ENCODE data around the gene COMT. TPM values are rescaled to one million over a fixed set of nuclear protein-coding genes. Genes with fewer than 3 reads are reported as not detected.

COMT gene
- total and polyA plus RNA-seq, 11 donors, result 69.7 to 249 (median 119) TPM

DNA sequence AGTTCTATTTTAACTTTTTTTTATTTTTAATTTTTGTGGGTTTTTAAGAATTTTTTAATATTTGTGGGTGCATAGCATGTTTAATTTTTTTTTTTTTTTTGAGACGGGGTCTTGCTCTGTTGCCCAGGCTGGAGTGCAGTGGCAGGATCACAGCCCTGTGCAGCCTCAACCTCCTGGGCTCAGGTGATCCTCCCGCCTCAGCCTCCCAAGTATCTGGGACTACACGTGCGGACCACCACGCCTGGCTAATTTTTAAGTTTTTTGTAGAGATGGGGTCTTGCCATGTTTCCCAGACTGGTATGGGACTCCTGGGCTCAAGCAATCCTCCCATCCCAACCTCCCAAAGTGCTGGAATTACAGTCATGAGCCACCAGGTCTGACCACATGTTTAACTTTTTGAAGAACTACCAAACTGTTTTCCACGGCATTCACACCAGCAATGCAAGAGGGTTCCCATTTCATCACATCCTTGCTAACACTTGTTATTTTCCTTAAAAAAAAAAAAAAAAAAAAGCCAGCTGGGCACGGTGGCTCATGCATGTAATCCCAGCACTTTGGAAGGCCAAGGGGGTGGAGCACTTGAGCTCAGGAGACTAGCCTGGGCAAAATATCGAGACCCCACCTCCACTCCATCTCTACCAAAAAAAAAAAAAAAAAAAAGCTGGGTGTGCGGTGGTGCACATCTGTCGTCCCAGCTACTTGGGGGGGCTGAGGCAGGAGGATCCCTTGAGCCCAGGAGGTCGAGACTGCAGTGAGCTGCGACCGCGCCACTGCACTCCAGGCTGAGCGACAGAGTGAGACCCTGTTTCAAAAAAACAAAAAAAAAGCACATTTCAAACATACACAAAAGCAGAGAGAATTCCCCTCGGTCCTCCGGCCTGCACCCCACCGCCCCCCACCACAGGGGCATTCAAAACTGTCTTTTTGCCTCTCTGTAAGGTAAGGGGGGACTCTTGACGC lies 16.8 kb downstream of the COMT start:
- H3K27ac ChIP-seq, result peak overlapping the region in 4 of 12 donors; percentile 22 to 70 (median 38)
- H3K4me3 ChIP-seq, result peak overlapping the region in 5 of 12 donors; percentile 26 to 42 (median 35)
- WGBS, 4 donors, result 82 to 89% (median 88%) methylated on average over 19 of the region's 19 CpGs
- no peaks in the 10 kb centered on the region for H3K9me3 ChIP-seq
- H3K4me1 ChIP-seq, result peaks cover 0 to 62% (median 35%) of the 10 kb centered on the region in 12 donors
- ATAC-seq (no peak), DNase-seq (peak in 1 of 5 donors; percentile 53)
- H3K36me3 ChIP-seq, result peaks cover 0 to 20% (median under 1%) of the 10 kb centered on the region in 9 donors
- no peaks in the 10 kb centered on the region for H3K27me3 ChIP-seq
- intact Hi-C loops (cut with DNase I), result no loop called here
- TF ChIP-seq, protein P1, sequence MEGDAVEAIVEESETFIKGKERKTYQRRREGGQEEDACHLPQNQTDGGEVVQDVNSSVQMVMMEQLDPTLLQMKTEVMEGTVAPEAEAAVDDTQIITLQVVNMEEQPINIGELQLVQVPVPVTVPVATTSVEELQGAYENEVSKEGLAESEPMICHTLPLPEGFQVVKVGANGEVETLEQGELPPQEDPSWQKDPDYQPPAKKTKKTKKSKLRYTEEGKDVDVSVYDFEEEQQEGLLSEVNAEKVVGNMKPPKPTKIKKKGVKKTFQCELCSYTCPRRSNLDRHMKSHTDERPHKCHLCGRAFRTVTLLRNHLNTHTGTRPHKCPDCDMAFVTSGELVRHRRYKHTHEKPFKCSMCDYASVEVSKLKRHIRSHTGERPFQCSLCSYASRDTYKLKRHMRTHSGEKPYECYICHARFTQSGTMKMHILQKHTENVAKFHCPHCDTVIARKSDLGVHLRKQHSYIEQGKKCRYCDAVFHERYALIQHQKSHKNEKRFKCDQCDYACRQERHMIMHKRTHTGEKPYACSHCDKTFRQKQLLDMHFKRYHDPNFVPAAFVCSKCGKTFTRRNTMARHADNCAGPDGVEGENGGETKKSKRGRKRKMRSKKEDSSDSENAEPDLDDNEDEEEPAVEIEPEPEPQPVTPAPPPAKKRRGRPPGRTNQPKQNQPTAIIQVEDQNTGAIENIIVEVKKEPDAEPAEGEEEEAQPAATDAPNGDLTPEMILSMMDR (IDR thresholded peaks at IDR 0.05), result no peak
- no peak for TF ChIP-seq POLR2A (IDR thresholded peaks at IDR 0.05)

DNA sequence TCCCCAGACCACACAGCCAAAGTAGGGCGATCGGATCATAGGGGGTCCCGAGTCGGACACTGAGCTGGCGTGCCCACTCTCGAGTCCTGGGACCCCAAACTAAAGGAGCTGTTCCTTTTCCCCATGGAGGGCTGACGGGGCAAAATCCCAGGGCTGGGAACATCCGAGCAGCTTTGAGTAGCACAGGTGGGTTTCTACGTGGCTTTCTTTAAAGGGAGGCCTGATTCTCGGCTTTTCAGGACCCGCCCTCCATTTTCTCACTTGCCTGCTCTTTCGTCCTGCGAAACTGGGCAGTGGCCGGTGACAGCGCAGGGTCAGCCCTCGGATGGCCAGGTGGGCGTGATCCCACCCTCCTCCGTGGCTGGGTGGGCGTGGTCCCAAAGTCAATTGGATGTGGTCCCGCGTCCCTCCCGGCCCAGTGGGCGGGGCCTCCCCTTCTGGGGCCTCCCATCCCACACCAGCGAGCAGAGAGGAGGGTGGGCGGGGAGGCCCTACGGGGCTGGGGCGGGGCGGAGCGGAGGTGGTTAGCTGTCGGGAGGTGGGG lies 17.5 kb downstream of the COMT start:
- TF ChIP-seq, protein P1 (IDR thresholded peaks at IDR 0.05), result no peak
- TF ChIP-seq POLR2A (IDR thresholded peaks at IDR 0.05), result no peak
- intact Hi-C loops (cut with DNase I), result no loop called here
- ATAC-seq (peak; percentile 11 to 65 (median 54)), DNase-seq (peak; percentile 73 to 85 (median 80))
- Histone ChIP-seq H3K4me3 (peak overlapping the region in 9 of 12 donors; percentile 8 to 42 (median 26)), H3K36me3 (peaks cover 0 to 27% (median 8%) of the 10 kb centered on the region in 9 donors), H3K27me3 (no peaks in the 10 kb centered on the region), H3K4me1 (peaks cover 0 to 55% (median 29%) of the 10 kb centered on the region in 12 donors), H3K27ac (peak overlapping the region in 7 of 12 donors; percentile 14 to 70 (median 42)), H3K9me3 (no peaks in the 10 kb centered on the region)
- WGBS, 4 donors, result 42 to 59% (median 43%) methylated on average over 20 to 30 of the region's 30 CpGs

DNA sequence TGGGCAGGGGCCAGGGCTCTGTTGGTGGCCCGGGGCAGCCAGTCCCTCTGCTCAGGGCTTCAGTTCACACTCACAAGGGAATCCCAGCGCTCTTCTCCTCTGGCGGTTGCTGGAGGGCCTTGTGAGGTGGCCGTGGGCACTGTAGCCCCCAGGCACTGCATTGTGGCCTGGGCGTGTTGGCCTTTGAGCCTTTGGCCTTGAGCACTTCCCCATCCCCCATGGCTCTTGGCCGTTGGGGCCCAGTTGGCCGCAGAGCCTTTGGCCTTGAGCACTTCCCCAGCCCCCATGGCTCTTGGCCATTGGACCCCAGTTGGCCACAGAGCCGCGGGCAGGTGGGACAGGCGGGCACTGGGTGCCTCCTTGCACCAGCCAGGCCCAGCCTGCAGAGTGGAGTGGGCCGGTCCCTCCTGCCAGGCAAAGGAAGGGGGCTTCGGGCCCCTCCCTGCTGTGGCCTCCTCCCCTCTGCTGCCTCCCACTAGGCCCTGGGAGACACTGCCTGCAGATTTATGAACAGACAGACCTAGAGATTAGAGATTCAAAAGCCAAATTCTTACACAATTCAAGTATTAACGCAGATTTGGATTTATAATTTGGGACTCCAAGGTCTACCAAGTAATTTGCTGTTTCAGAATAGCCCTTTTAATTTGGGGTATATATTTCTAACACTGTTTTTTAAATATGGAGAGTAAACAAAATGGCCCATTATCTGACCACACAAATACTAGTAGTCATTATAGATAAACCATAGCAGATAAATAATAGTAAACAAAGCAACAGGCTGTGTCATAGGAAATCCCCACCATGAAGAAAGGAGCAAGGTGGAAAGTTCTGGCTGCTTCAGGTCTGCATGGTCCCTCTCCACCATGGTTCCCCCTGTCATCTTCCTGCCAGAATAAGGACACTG lies 18.3 kb downstream of the COMT start:
- peak overlapping the region in 7 of 12 donors; percentile 14 to 70 (median 42) for H3K27ac ChIP-seq
- no peaks in the 10 kb centered on the region for H3K27me3 ChIP-seq
- peaks cover 0 to 34% (median 15%) of the 10 kb centered on the region in 9 donors for H3K36me3 ChIP-seq
- ATAC-seq, result no peak
- no peaks in the 10 kb centered on the region for H3K9me3 ChIP-seq
- intact Hi-C loops (cut with DNase I), result loop anchor here in 3 of 10 donors (10.0 kb wide), 2 partner anchors 125 to 165 kb away; partner anchors contain the start of gene DGCR8 (in 2 of the 3)
- DNase-seq, result peak in 3 of 5 donors; percentile 20 to 55 (median 37)
- H3K4me3 ChIP-seq, result peak overlapping the region in 9 of 12 donors; percentile 8 to 42 (median 26)
- WGBS, 4 donors, result 37 to 52% (median 48%) methylated on average over 10 to 13 of the region's 13 CpGs
- peaks cover 0 to 54% (median 29%) of the 10 kb centered on the region in 12 donors for H3K4me1 ChIP-seq
- TF ChIP-seq, protein P1 (IDR thresholded peaks at IDR 0.05), result no peak
- TF ChIP-seq POLR2A (IDR thresholded peaks at IDR 0.05), result no peak
